Measurements from ENCODE around the gene DACH1.

The DACH1 gene

GRCh38 chr13:71685072-71685471 is 181.9 kb downstream of the DACH1 start:
- DNase-seq: no peak

- DNase-seq: no peak
These were observed 184.9 kb downstream of the DACH1 start for GRCh38 chr13:71681901-71682613.

GRCh38 chr13:71677124-71677523 is 189.9 kb downstream of the DACH1 start:
- no peak for DNase-seq

- DNase-seq: no peak
These were observed 194.5 kb downstream of the DACH1 start for GRCh38 chr13:71672512-71672911.

- no peak for DNase-seq
These were observed 203.6 kb downstream of the DACH1 start for GRCh38 chr13:71663431-71663830.

GRCh38 chr13:71661921-71662320 is 205.1 kb downstream of the DACH1 start:
- DNase-seq: no peak

- DNase-seq: no peak
These were observed 207.6 kb downstream of the DACH1 start for GRCh38 chr13:71659404-71659803.

- no peak for DNase-seq
These were observed 221.5 kb downstream of the DACH1 start for GRCh38 chr13:71645467-71645866.

- DNase-seq: no peak
These were observed 222.4 kb downstream of the DACH1 start for GRCh38 chr13:71644579-71644978.

- no peak for DNase-seq
These were observed 223.6 kb downstream of the DACH1 start for GRCh38 chr13:71643448-71643860.

GRCh38 chr13:71638751-71639150 is 228.3 kb downstream of the DACH1 start:
- no peak for DNase-seq

GRCh38 chr13:71634602-71635443 is 232.2 kb downstream of the DACH1 start:
- no peak for DNase-seq

- DNase-seq: no peak
These were observed 232.8 kb downstream of the DACH1 start for GRCh38 chr13:71634182-71634581.

- DNase-seq: no peak
These were observed 234.3 kb downstream of the DACH1 start for GRCh38 chr13:71632721-71633120.

- DNase-seq: no peak
These were observed 234.8 kb downstream of the DACH1 start for GRCh38 chr13:71632206-71632605.

- no peak for DNase-seq
These were observed 237.8 kb downstream of the DACH1 start for GRCh38 chr13:71629167-71629566.

- DNase-seq: no peak
These were observed 240.4 kb downstream of the DACH1 start for GRCh38 chr13:71626421-71627117.

GRCh38 chr13:71625694-71626093 is 241.3 kb downstream of the DACH1 start:
- no peak for DNase-seq

GRCh38 chr13:71624653-71625600 is 242.1 kb downstream of the DACH1 start:
- DNase-seq: no peak

GRCh38 chr13:71621174-71622124 is 245.6 kb downstream of the DACH1 start:
- DNase-seq: no peak

GRCh38 chr13:71619096-71619495 is 247.9 kb downstream of the DACH1 start:
- DNase-seq: no peak
